ENCODE results near the gene SCARB1.

GRCh38 chr12:124771462-124772288 is 92.0 kb downstream of the SCARB1 start:
- TF ChIP-seq EZH2 (IDR thresholded peaks at IDR 0.05; ENCODE audit: insufficient read depth, poor library complexity, severe bottlenecking) (no peak), EZH2phosphoT487 (IDR thresholded peaks at IDR 0.05; ENCODE audit: insufficient read depth, low read depth) (no peak)
